GM23248 (cell line): ENCODE data around the gene FAHD2A.

Source experiments
- EZH2 ChIP-seq: fragments of 200-600 bp; sonication (generic); IDR thresholded peaks from 2 replicates; pipeline ENCODE4 v1.6.1; 2018; ENCODE audit warnings: antibody characterized with exemption, mild to moderate bottlenecking; ENCODE audit not compliant: insufficient read depth, poor library complexity, severe bottlenecking
- EZH2phosphoT487 ChIP-seq: fragments of 200-600 bp; sonication (generic); IDR thresholded peaks from 2 replicates; pipeline ENCODE4 v1.6.1; 2018; ENCODE audit warnings: antibody characterized with exemption, moderate library complexity, mild to moderate bottlenecking, low read depth; ENCODE audit not compliant: insufficient read depth

DNA sequence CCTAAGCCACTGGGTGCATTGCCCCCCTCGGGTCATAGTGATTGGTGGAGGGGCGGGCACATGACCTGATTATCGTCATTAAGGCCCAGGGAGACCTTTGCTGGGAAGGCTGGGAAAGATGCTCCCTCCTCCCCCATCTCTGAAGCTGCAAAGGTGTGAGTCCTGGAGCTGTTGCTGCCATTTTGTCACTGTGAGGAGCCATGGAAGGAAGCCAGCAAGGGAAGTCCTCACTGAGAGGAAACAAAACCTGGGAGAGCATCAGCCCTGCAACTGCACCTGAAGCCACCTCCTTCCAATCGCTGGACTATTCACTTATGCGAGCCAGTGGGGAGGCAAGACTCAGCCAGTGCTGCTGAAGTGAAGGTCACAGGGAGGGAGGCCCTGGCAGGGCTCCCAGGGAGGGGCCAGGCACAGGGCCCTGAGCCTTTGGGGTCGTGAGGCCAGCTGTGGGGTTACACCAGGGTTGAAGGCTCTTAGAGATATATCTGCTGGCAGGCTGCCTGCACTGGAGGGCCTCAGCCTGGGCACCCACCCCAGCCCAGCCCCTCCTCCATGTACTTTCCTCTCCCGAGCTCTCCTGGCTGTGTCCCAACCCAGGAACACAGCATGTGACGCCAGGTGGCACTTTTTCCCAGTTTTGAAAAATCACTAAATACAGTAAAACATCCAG lies 10.7 kb upstream of the FAHD2A start:
- TF ChIP-seq EZH2 (no peak), EZH2phosphoT487 (no peak)
